Epithelial cell of prostate (primary cell): ENCODE data around the gene SLC25A11.

Experiments
- DNase-seq: peaks from one replicate; pipeline ENCODE4 v3.0.0-alpha.2; 2011; ENCODE audit warnings: low read depth, low spot score
- H3K27ac ChIP-seq: fragments of 450-650 bp; 2 replicates; pipeline ENCODE4 v1.5.1; 2017; ENCODE audit warnings: mild to moderate bottlenecking

Gene SLC25A11

GRCh38 chr17:4967539-4968485 is 28.0 kb upstream of the SLC25A11 start, which contains the start of gene SPAG7:
Gene SPAG7 (minus strand): TSS chr17:4967817. CDS start chr17:4967804, 13 bp downstream.
- H3K27ac ChIP-seq: peak within 1 kb of the TSS; percentile 97
- DNase-seq: peak; percentile 91

DNA sequence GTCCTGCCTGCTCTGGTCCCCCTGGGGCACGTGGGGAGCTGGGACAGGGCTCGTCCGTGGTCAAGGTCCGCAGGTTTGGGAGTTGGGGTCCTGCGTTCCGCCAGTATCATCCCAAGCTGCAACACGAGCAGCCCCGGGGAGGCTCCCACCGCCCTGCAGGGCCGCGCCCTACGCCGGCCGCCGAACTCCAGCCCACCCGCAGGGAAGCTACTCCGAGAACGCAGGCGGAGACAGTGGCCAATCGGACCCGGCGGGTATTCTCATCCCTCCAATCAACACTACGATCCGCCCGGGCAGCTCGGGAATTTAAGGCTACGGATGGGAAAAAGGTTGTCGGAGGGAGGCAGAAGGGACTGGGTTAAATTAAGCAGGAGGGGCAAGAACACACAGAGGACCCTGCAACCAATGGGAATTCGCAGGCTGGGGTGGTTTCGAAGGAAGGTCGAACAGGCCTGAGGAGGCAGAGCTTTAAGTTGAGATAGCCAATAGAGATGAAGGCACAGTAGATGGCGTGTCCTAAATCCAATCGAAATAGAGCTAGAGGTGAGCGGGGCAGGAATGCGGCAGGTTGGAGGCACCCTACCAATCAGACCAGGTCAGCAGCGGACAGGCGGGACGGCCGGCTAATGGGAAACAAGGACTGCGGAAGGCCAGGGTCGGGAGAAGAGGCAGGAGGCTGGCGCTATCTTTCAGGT is 27.1 kb upstream of the SLC25A11 start:
- DNase-seq: peak; percentile 99
- peak overlapping the region; percentile 97 for H3K27ac ChIP-seq

- DNase-seq: no peak
- peak overlapping the region; percentile 97 for H3K27ac ChIP-seq
These were observed 25.6 kb upstream of the SLC25A11 start for GRCh38 chr17:4965311-4965986.

DNA sequence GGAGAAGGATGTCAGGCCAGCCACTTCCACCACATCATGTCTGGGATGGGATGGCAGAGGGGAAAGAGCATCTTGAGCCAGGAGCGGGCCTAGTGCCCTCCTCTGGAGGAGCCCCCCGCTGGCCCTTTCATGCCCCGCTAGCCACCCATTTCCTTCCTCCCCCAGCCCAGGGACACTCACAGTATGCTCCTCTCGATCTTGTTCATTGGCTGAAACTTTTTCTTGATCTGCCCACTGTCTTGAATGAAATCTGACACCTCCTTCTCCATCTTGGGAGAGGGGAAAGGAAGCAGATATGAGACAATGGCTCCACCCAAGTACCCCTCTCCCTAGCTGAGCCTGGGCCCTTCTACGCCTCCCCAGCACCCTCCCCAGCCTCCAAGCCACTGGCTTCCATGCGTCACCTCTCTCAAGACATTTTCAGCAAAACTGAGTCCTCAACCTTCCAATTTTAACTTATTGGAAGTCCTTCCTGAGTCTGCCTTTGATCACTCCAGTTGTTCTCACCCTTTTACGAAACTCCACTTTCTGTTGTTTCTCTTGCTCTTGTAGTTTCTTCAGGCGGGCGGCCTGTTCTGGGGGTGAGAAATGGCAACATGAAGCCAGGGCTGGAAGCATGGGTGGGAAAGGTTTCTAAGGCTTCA is 20.6 kb upstream of the SLC25A11 start:
- no peak overlapping the region for H3K27ac ChIP-seq
- DNase-seq: no peak

DNA sequence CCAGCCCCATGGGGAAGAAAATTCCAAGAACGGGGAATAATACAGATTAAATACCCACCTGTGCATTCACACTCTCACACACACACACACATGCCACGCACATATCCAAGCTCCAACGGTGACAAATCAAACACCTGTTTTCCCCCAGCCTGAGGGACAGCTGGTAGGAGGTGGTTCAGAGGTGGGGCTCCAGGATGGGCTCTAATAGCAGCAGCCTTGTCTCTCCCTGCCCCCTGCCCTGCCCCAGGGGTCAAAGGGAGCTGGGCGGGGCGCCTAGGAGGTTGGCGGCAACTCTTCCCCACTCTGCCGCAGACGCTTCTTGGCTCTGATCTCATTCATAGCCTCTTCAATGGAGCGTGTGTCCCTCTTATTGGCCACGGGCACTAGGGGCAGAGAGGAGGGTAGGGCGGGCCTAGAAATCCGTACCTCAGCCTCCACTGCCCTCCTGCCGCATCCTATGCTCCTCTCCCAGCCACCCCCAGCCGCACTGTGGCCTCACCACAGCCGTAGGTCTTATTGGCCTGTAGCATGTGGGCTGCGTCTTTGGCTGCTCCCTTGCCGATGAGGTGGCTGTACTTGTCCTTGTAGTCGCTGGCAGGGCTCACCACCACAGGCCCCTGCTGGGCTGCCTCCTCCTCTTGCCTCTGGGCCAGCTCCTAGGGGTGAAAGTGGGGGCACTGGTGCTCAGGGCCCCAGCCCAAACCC is 19.6 kb upstream of the SLC25A11 start:
- DNase-seq: no peak
- H3K27ac ChIP-seq: no peak overlapping the region

DNA sequence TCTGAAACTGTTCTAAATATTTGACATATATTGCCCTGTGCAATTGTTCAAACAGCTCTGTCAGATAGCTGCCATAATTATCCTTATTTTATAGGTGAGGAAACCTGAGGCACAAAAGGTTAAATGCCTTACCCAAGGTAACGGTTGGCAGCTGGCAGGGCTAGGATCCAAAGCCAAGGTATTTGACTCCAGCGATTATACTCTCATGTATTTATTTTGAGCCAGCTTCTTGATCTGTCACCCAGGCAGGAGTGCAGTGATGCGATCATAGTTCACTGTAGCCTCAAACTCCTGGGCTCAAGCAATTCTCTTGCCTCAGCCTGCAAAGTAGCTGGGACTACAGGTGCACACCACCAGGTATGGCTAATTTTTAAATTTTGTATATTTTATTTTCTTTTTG is 18.3 kb upstream of the SLC25A11 start:
- no peak for DNase-seq
- H3K27ac ChIP-seq: no peak overlapping the region

DNA sequence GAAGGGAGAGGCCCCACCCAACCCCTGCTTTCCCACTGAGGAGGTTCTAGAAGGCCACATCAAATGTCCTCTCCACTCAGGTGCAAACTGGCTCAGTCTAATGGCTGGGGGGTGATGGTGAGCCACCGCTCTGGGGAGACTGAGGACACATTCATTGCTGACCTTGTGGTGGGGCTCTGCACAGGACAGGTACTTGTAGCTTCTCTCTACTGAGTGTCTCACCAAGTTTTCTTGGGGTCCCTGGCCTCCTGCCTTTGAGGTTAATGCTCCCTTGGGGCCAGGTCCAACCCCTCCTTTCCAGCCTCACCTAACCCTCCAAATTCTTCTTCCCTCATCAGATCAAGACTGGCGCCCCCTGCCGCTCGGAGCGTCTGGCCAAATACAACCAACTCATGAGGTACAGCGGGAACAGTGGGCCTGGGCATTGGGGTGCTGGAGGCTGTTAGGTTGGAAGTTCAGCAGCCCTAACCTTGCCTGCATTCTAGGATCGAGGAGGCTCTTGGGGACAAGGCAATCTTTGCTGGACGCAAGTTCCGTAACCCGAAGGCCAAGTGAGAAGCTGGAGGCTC is 16.7 kb upstream of the SLC25A11 start:
- DNase-seq: no peak
- H3K27ac ChIP-seq: no peak overlapping the region

GRCh38 chr17:4955091-4955490 is 15.2 kb upstream of the SLC25A11 start:
- no peak for DNase-seq

GRCh38 chr17:4953451-4953961 is 13.7 kb upstream of the SLC25A11 start:
- no peak for DNase-seq
- no peak overlapping the region for H3K27ac ChIP-seq

More at GRCh38 chr17:4955091-4955490, 15.2 kb upstream of the SLC25A11 start:
- H3K27ac ChIP-seq: no peak overlapping the region

DNA sequence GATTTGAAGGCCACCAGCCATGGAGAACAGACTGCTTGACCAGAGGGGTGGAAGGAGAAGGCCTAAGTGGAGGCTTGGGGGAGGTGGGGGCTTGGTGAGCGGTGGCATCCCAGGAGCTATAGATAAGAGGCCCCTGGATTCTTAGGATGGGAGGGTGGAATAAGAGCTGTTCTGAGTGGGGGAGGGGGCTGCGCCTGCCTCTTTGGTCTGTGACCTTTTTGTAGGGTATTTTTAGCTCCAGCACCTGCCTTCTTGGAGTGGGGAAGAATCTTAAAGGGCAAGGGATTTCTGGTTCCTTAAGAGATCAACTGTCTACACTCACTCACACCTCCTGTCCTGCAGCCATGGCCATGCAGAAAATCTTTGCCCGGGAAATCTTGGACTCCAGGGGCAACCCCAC is 11.6 kb upstream of the SLC25A11 start:
- no peak overlapping the region for H3K27ac ChIP-seq
- no peak for DNase-seq

DNA sequence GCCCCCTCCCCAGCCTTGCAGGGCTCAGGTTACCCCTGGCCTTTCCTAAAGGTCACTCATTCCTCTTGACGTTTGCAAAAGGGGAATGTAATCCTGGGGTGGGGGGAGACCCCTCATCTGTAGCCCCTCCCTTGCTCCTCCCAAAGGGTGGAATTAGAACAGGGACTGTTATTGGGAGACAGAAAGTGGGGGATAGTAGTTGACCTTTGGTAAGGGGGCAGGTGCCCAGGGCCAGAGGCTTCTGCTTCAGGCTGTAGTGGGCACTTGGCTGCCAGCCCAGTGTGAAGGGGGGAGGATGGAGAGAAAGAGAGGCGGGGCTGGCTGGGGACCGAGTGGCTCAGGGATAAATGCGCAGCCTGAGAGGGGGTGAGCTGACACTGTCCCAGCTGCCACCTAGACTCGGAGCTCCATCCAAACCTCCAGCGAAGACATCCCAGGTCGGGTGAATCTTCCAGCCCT is 10.9 kb upstream of the SLC25A11 start, which contains the start of gene ENO3:
ENO3 (plus strand) TSS at position 374 of the 459 bp plus-strand sequence. CDS start 711 bp downstream, outside the sequence.
- DNase-seq: no peak
- H3K27ac ChIP-seq: peak within 1 kb of the TSS; percentile 99

GRCh38 chr17:4950075-4950745 is 10.4 kb upstream of the SLC25A11 start:
- DNase-seq: no peak
- peak overlapping the region; percentile 99 for H3K27ac ChIP-seq

GRCh38 chr17:4949321-4950074 is 9.7 kb upstream of the SLC25A11 start:
- DNase-seq: peak; percentile 37
- H3K27ac ChIP-seq: peak overlapping the region; percentile 99

DNA sequence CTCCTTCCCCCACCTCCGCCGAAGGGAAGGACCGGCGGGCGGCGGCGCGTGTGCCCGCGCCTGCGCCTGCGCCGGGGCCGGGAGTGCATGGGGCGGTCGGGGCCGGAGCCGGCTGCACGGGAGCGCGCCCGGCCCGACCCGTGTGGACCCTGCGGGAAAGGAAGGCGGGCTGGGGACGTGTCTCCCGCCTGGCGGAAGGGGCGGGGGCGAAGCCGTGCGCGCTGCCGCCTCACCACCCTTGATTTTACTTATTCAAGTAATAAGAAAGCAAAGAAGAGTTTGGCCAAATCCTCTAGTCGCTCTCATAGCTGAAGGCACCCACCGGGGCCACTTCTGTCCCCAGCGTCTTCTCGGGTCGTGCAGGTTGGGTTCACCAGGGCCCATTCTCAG is 9.1 kb upstream of the SLC25A11 start:
- peak overlapping the region; percentile 99 for H3K27ac ChIP-seq
- DNase-seq: peak; percentile 40

DNA sequence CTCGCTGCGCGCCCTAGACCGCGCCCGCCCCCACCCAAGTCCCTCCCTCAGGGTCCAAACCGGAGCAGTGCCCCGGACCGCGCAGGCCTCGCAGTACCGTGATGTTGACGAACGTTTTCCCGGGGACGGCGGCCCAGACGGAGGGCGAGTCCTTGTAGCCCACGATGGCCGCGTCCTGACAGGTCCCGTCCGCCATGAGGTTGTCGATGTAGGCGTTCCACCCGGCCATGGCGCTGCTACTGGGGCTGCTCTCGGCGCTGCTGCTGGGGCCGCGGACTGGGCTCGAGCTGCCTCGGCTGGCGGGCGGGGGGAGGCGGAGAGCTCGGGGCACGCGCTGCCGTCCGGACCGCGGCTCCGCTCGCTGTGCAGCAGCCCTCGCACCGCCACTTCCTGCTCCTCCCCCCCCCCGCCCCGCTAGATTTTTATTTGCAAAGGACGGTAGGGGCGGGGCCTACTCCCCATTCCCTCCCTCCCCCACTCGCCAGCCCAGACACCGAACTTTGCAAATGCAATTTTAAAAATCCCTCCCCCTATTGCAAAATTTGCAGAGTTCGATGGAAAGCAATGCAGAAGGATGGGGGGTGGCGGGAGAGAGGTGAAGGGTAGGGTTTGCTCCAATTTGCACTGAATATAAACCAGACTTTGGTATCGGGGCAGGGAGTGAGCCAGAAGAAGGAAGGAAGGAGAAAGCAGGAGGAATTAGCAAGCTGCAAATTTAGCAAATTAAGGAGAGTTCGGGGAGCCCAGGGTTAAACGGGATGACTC is 8.5 kb upstream of the SLC25A11 start, which contains the start of gene PFN1:
PFN1 (minus strand) TSS at position 365 of the 765 bp plus-strand sequence; CDS start at position 229, 136 bp downstream.
- H3K27ac ChIP-seq: peak within 1 kb of the TSS; percentile 99
- peak; percentile 53 for DNase-seq

DNA sequence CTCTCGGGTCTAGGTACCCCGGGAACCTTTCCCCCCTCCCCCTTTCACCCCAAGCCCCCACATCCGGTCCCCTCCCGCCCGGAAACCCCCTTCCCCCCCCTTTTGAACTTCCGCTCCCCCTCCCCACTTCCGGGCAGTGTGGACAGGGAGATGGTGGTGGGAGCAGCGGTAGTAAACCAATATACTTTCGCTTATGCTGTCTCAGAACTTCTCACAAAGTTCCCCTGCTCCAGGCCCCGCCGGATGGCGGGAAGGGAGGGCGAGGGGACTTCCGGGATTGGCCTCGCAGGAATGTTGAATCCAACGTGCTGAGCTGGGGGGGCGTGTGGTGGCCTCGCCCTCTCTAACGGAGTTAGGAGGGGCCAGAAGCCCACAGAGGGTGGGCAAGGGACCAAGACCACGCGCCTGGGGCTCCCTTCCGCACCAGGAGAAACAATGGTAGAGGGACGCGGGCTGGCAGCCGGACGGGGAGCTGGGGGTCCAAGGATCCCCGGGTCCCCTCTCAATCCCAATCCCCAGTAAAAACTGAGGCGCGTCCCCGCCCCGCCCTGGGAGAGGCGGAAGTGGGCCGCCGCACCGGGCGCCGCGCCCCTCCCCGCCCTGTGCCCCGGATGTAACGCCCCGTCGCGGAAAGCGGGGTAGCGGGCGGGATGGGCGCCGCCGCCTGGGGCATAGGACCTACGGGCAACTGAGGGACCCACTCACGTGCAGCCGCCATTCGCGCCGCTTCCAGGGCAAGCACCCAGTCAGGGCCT is 7.7 kb upstream of the SLC25A11 start:
- H3K27ac ChIP-seq: peak overlapping the region; percentile 99
- DNase-seq: no peak
